B cell (primary cell): ENCODE results near the gene PPP2R2D. TPM values are rescaled to one million over a fixed set of nuclear protein-coding genes. Genes with fewer than 3 reads are reported as not detected.
A peak's percentile ranks its signal among the peaks of the same experiment; 100 is the strongest.

Experiments
- ATAC-seq: fragments of 200-7000 bp; cut with Tn5 transposase; one replicate; pipeline ENCODE4 v1.10.0; 2021; ENCODE audit warnings: low read depth, mild to moderate bottlenecking, moderate number of reproducible peaks, moderate library complexity
- CTCF ChIA-PET: fragments of 350-600 bp; sonication (Branson Sonifier 250); formaldehyde crosslinking; loops from one replicate; lab custom pipeline; 2021; ENCODE audit warnings: antibody characterized with exemption, inconsistent platforms; lab: Charles Lee
- POLR2A ChIA-PET: fragments of 350-600 bp; sonication (Branson Sonifier 250); formaldehyde crosslinking; loops from one replicate; lab custom pipeline; 2021; ENCODE audit warnings: antibody characterized with exemption; lab: Charles Lee
- DNase-seq: peaks from one replicate; pipeline ENCODE4 v3.0.0; 2013
- H2AFZ ChIP-seq: 2 replicates; pipeline ENCODE4 v1.6.1; 2012; ENCODE audit warnings: mild to moderate bottlenecking, low read depth, low read length; ENCODE audit not compliant: insufficient read depth, poor library complexity, severe bottlenecking
- H3K27ac ChIP-seq, 2 donors: 1 replicate in 1 of 2; 2 replicates in 1 of 2; pipeline ENCODE4 v1.5.1; 2012 to 2013; ENCODE audit warnings: low read length in 2 of 2, mild to moderate bottlenecking in 2 of 2, moderate library complexity in 1 of 2
- H3K27me3 ChIP-seq, 4 experiments: fragments of 200-600 bp in 1 of 4; sonication (generic) in 1 of 4; replicated peaks in 1 of 4; 1 replicate in 2 of 4; 2 replicates in 2 of 4; pipeline versions ENCODE4 v1.6.1 to v1.7.0; 2013 to 2016; ENCODE audit warnings: low read length in 3 of 4, mild to moderate bottlenecking in 2 of 4, mixed read lengths in 1 of 4, moderate library complexity in 1 of 4; ENCODE audit not compliant: insufficient read depth in 4 of 4, control insufficient read depth in 3 of 4; ENCODE audit errors: control extremely low read depth in 1 of 4
- H3K36me3 ChIP-seq, 2 experiments: replicated peaks in 1 of 2; 1 replicate in 1 of 2; 2 replicates in 1 of 2; pipeline versions ENCODE4 v1.6.1 to v1.7.1; 2013; ENCODE audit warnings: low read length in 1 of 2; ENCODE audit not compliant: insufficient read depth in 2 of 2, control insufficient read depth in 1 of 2; ENCODE audit errors: control extremely low read depth in 1 of 2, extremely low read depth in 1 of 2
- H3K4me1 ChIP-seq, 2 donors: fragments of 200-600 bp in 1 of 2; sonication (generic) in 1 of 2; 1 replicate in 1 of 2; 2 replicates in 1 of 2; pipeline versions ENCODE4 v1.5.1 to v1.6.1; 2013 to 2017; ENCODE audit warnings: low read length in 2 of 2; ENCODE audit not compliant: control insufficient read depth in 2 of 2, insufficient read depth in 2 of 2
- H3K4me2 ChIP-seq: replicated peaks from 2 replicates; pipeline ENCODE3; 2012; ENCODE audit warnings: mild to moderate bottlenecking, low read depth, low read length; ENCODE audit not compliant: poor library complexity, severe bottlenecking
- H3K4me3 ChIP-seq, 5 experiments: fragments of 200-600 bp in 1 of 5; sonication (generic) in 1 of 5; 1 replicate in 3 of 5; 2 replicates in 2 of 5; pipeline versions ENCODE4 v1.5.1 to v1.7.0; 2011 to 2016; ENCODE audit warnings: low read length in 4 of 5, mild to moderate bottlenecking in 4 of 5, low read depth in 2 of 5, control low read depth in 1 of 5, moderate library complexity in 1 of 5; ENCODE audit not compliant: insufficient read depth in 1 of 5; ENCODE audit errors: control extremely low read depth in 1 of 5, extremely low read depth in 1 of 5
- H3K79me2 ChIP-seq: fragments of 200-600 bp; sonication (generic); one replicate; pipeline ENCODE4 v1.6.0; 2016; ENCODE audit warnings: low read length; ENCODE audit not compliant: control insufficient read depth, insufficient read depth
- H3K9ac ChIP-seq: fragments of 200-600 bp; sonication (generic); 2 replicates; pipeline ENCODE4 v1.6.1; 2017; ENCODE audit warnings: mild to moderate bottlenecking, low read length, moderate library complexity
- H3K9me3 ChIP-seq, 3 donors: one replicate each; pipeline versions ENCODE4 v1.6.1 to v1.7.1; 2013; ENCODE audit warnings: low read length in 2 of 3; ENCODE audit not compliant: control insufficient read depth in 2 of 3, insufficient read depth in 1 of 3; ENCODE audit errors: control extremely low read depth in 1 of 3
- H4K20me1 ChIP-seq: 2 replicates; pipeline ENCODE4 v1.6.0; 2012; ENCODE audit warnings: mild to moderate bottlenecking, low read length; ENCODE audit not compliant: insufficient read depth, control insufficient read depth, poor library complexity, severe bottlenecking
- H3K27ac Mint-ChIP-seq: one replicate; pipeline ENCODE4 v1.8.0; 2021; ENCODE audit warnings: mixed read lengths
- H3K27me3 Mint-ChIP-seq: one replicate; pipeline ENCODE4 v1.8.0; 2021; ENCODE audit warnings: mixed read lengths
- H3K4me1 Mint-ChIP-seq: one replicate; pipeline ENCODE4 v1.8.0; 2021; ENCODE audit warnings: mixed read lengths
- H3K4me3 Mint-ChIP-seq: one replicate; pipeline ENCODE4 v1.8.0; 2021; ENCODE audit warnings: mixed read lengths
- H3K9me3 Mint-ChIP-seq: one replicate; pipeline ENCODE4 v1.8.0; 2022; ENCODE audit warnings: mixed read lengths; ENCODE audit not compliant: insufficient read depth
- EZH2 ChIP-seq: IDR thresholded peaks from 2 replicates; pipeline ENCODE4 v1.6.1; 2012; ENCODE audit warnings: borderline replicate concordance, low read depth, mild to moderate bottlenecking, moderate library complexity, low read length; ENCODE audit not compliant: insufficient read depth, poor library complexity, severe bottlenecking
- WGBS: methylation state at CpG from one replicate; pipeline ENCODE4 v1.1.5; 2013; ENCODE audit warnings: missing lambda C conversion rate; ENCODE audit not compliant: insufficient coverage; 5-methylcytosine and 5-hydroxymethylcytosine counted together
- intact Hi-C: fragments of 100-400 bp; cut with micrococcal nuclease; formaldehyde crosslinking; loops from one replicate; pipeline ENCODE4 v1.10.0; 2022
- polyA plus RNA-seq: library from polyadenylated mRNA; depleted of rRNA; stranded (reverse); fragments of >200 nt; gene quantifications from 2 replicates; pipeline ENCODE4 v1.2.3, GENCODE V29; 2012
- total RNA-seq, 2 donors: library from RNA; stranded (reverse); fragments of 120-200 nt in 1 of 2; gene quantifications; 1 replicate in 1 of 2; 2 replicates in 1 of 2; pipeline versions ENCODE4 v1.2.3 to v1.2.4, GENCODE V29; 2013 to 2022
- TF ChIP-seq, protein P1 (sequence below): fragments of 200-600 bp; IDR thresholded peaks from one replicate; pipeline ENCODE4 v1.8.0; 2022; ENCODE audit warnings: antibody characterized with exemption, mild to moderate bottlenecking

The PPP2R2D gene
- total and polyA plus RNA-seq, 2 donors (not counting 1 experiment from before 2014, with no cell fraction given), result 25.8 to 45.6 TPM

DNA sequence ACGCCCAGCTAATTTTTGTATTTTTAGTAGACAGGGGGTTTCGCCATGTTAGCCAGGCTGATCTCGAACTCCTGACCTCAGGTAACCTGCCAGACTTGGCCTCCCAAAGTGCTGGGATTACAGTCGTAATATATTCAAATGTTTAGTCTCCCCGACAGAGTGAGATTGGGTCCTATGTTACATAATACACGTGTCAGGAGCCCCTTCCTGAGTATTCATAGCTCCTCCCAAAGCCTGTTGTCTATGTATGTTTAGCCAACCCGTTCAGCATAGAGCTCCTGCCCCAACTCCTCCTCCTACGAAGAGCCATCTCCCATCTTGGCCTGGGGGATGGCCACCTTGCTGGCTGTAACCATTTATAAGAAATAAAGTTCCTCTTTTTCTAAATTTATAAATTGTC is 2.7 kb upstream of the PPP2R2D start:
- Histone ChIP-seq H3K79me2 (peaks cover 20% of the 10 kb centered on the region), H2AFZ (no peak overlapping the region), H4K20me1 (peaks cover 9% of the 10 kb centered on the region), H3K4me3 (no peak overlapping the region), H3K4me2 (no peak overlapping the region), H3K27ac (no peak overlapping the region), H3K36me3 (no peaks in the 10 kb centered on the region), H3K4me1 (peaks cover 17 to 21% of the 10 kb centered on the region in 2 donors), H3K9ac (no peak overlapping the region), H3K9me3 (no peaks in the 10 kb centered on the region), H3K27me3 (peaks cover 0 to 13% (median 5%) of the 10 kb centered on the region in 4 experiments)
- Mint-ChIP-seq H3K9me3 (no peaks in the 10 kb centered on the region), H3K4me1 (peaks cover 17% of the 10 kb centered on the region), H3K27me3 (peaks cover 28% of the 10 kb centered on the region), H3K27ac (no peak overlapping the region), H3K4me3 (no peak overlapping the region)
- no peak for TF ChIP-seq EZH2
- TF ChIP-seq, protein P1, sequence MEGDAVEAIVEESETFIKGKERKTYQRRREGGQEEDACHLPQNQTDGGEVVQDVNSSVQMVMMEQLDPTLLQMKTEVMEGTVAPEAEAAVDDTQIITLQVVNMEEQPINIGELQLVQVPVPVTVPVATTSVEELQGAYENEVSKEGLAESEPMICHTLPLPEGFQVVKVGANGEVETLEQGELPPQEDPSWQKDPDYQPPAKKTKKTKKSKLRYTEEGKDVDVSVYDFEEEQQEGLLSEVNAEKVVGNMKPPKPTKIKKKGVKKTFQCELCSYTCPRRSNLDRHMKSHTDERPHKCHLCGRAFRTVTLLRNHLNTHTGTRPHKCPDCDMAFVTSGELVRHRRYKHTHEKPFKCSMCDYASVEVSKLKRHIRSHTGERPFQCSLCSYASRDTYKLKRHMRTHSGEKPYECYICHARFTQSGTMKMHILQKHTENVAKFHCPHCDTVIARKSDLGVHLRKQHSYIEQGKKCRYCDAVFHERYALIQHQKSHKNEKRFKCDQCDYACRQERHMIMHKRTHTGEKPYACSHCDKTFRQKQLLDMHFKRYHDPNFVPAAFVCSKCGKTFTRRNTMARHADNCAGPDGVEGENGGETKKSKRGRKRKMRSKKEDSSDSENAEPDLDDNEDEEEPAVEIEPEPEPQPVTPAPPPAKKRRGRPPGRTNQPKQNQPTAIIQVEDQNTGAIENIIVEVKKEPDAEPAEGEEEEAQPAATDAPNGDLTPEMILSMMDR, result no peak
- ATAC-seq, result no peak
- POLR2A ChIA-PET, result no interaction called here
- CTCF ChIA-PET, result no interaction called here
- intact Hi-C loops, result no loop called here
- DNase-seq, result no peak
- 78% methylated on average over 7 of the region's 8 CpGs for WGBS

DNA sequence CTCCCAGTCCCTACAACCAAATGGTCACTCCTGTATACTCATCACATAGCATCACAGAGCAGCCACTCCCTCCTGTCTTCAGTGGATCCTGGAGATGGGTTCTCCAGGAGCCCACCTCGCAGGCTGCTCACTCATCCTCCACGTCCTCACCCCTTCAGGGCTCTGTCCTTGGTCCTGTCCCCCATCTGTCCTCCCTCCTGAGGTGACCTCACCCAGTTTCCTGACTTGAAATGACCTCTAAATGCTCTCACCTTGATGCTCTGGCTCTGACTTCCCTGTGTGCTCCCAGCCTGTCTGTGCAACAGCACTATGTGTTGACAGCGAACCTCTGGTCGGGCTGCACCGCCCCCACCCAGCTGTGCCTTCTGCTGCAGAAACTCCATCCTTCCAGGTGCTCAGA is 2.1 kb upstream of the PPP2R2D start:
- peaks cover 26% of the 10 kb centered on the region for H3K79me2 ChIP-seq
- ATAC-seq (no peak), DNase-seq (no peak)
- 84% methylated on average over 5 of the region's 5 CpGs for WGBS
- H3K27me3 ChIP-seq, result peaks cover 0 to 13% (median 5%) of the 10 kb centered on the region in 4 experiments
- no peak overlapping the region for H3K27ac ChIP-seq
- ChIA-PET CTCF (interaction anchor here (1.4 to 2.1 kb wide), 2 partner anchors 12 to 124 kb away, joined by 4 to 5 read pairs; no protein-coding TSS in a partner anchor), POLR2A (no interaction called here)
- no peak for TF ChIP-seq EZH2
- TF ChIP-seq, protein P1, result no peak
- no peaks in the 10 kb centered on the region for H3K9me3 ChIP-seq
- H3K9ac ChIP-seq, result no peak overlapping the region
- peaks cover 16% of the 10 kb centered on the region for H4K20me1 ChIP-seq
- intact Hi-C loops, result no loop called here
- no peak overlapping the region for H2AFZ ChIP-seq
- Mint-ChIP-seq H3K27ac (no peak overlapping the region), H3K27me3 (peaks cover 27% of the 10 kb centered on the region), H3K4me3 (peak overlapping the region; percentile 89), H3K9me3 (no peaks in the 10 kb centered on the region), H3K4me1 (peaks cover 21% of the 10 kb centered on the region)
- H3K4me2 ChIP-seq, result no peak overlapping the region
- H3K4me1 ChIP-seq, result peaks cover 20 to 21% of the 10 kb centered on the region in 2 donors
- H3K36me3 ChIP-seq, result no peaks in the 10 kb centered on the region
- no peak overlapping the region for H3K4me3 ChIP-seq
